PC-3 (cell line): ENCODE data around the gene LUZP4. TPM values are rescaled to one million over a fixed set of nuclear protein-coding genes. Genes with fewer than 3 reads are reported as not detected.
"Not testable (repeated sequence)": the region's sequence is repeated elsewhere in the genome, so short reads cannot be mapped to it uniquely, and the experiment has no call there.

Source experiments
- ATAC-seq: fragments of 200-7000 bp; cut with Tn5 transposase; 2 replicates; pipeline ENCODE4 v1.9.1; 2020; ENCODE audit warnings: mild to moderate bottlenecking, moderate library complexity
- BruUV-seq: library from RNA; stranded (reverse); fragments of 400-500 nt; replicated peaks from 2 replicates; lab custom pipeline; 2021; lab: Mats Ljungman, UMichigan
- CTCF ChIA-PET: fragments of 300-600 bp; sonication (Branson Sonifier 250); formaldehyde crosslinking; loops from one replicate; lab custom pipeline; 2022; ENCODE audit warnings: antibody characterized with exemption; lab: Charles Lee
- POLR2A ChIA-PET: fragments of 300-600 bp; sonication (Branson Sonifier 250); formaldehyde crosslinking; loops from one replicate; lab custom pipeline; 2022; ENCODE audit warnings: antibody characterized with exemption; ENCODE audit not compliant: unreplicated experiment; lab: Charles Lee
- DNase-seq: peaks from one replicate; pipeline ENCODE4 v3.0.0-alpha.2; 2015
- H2AFZ ChIP-seq: fragments of 300-600 bp; sonication (generic); 2 replicates; pipeline ENCODE4 v1.6.0; 2016; ENCODE audit warnings: antibody characterized with exemption, low read length
- H3F3A ChIP-seq: fragments of 300-600 bp; sonication (generic); one replicate; pipeline ENCODE4 v1.6.0; 2017; ENCODE audit warnings: antibody characterized with exemption, low read length, control low read depth, mild to moderate bottlenecking; ENCODE audit not compliant: unreplicated experiment
- H3K27ac ChIP-seq: fragments of 300-600 bp; sonication (generic); 2 replicates; pipeline ENCODE4 v1.5.1; 2016; ENCODE audit warnings: mild to moderate bottlenecking, low read length
- H3K27me3 ChIP-seq: fragments of 300-600 bp; sonication (generic); 2 replicates; pipeline ENCODE4 v1.6.1; 2016; ENCODE audit warnings: low read length, mixed read lengths
- H3K36me3 ChIP-seq: fragments of 300-600 bp; sonication (generic); 2 replicates; pipeline ENCODE4 v1.6.1; 2016; ENCODE audit warnings: low read depth, mixed run types, low read length, mixed read lengths
- H3K4me1 ChIP-seq: fragments of 300-600 bp; sonication (generic); 2 replicates; pipeline ENCODE4 v1.5.1; 2016; ENCODE audit warnings: low read length; ENCODE audit not compliant: insufficient read depth
- H3K4me2 ChIP-seq: fragments of 300-600 bp; sonication (generic); 2 replicates; pipeline ENCODE4 v1.6.0; 2016; ENCODE audit warnings: low read length
- H3K4me3 ChIP-seq: fragments of 300-600 bp; sonication (generic); 2 replicates; pipeline ENCODE4 v1.5.1; 2016; ENCODE audit warnings: mild to moderate bottlenecking, low read length, mixed read lengths
- H3K79me2 ChIP-seq: fragments of 300-600 bp; sonication (generic); 2 replicates; pipeline ENCODE4 v1.6.1; 2017; ENCODE audit warnings: low read length, mixed read lengths
- H3K9ac ChIP-seq: fragments of 300-600 bp; sonication (generic); 2 replicates; pipeline ENCODE4 v1.6.0; 2016; ENCODE audit warnings: mild to moderate bottlenecking, low read length
- H3K9me2 ChIP-seq: fragments of 300-600 bp; sonication (generic); replicated peaks from 2 replicates; pipeline ENCODE4 v1.6.1; 2016; ENCODE audit warnings: mixed run types, low read length, mixed read lengths
- H3K9me3 ChIP-seq: fragments of 300-600 bp; sonication (generic); 2 replicates; pipeline ENCODE4 v1.6.1; 2016; ENCODE audit warnings: low read length, mixed read lengths
- H4K20me1 ChIP-seq: fragments of 300-600 bp; sonication (generic); 2 replicates; pipeline ENCODE4 v1.6.1; 2016; ENCODE audit warnings: low read length, mixed read lengths
- CTCF ChIP-seq: fragments of 300-600 bp; sonication (generic); conservative IDR thresholded peaks from 2 replicates; pipeline ENCODE4 v1.5.1; 2017; ENCODE audit warnings: antibody characterized with exemption, low read depth, mild to moderate bottlenecking, low read length
- EZH2 ChIP-seq: fragments of 300-600 bp; sonication (generic); IDR thresholded peaks from one replicate; pipeline ENCODE4 v1.6.1; 2017; ENCODE audit warnings: antibody characterized with exemption, mild to moderate bottlenecking, low read length; ENCODE audit not compliant: unreplicated experiment
- EZH2phosphoT487 ChIP-seq: fragments of 300-600 bp; sonication (generic); IDR thresholded peaks from 2 replicates; pipeline ENCODE4 v1.6.1; 2018; ENCODE audit warnings: mild to moderate bottlenecking, antibody characterized with exemption, low read length, borderline replicate concordance
- intact Hi-C: fragments of 100-400 bp; cut with micrococcal nuclease; formaldehyde crosslinking; loops from 2 replicates; pipeline ENCODE4 v1.9.0; 2023
- total RNA-seq: library from RNA; depleted of rRNA; stranded (reverse); fragments of >200 nt; gene quantifications from 2 replicates; pipeline ENCODE4 v1.2.3, GENCODE V29; 2014

The LUZP4 gene
- total RNA-seq, 1 experiment from 2014 or later: not detected

GRCh38 chrX:115345615-115346014 is 56.1 kb downstream of the LUZP4 start:
- intact Hi-C loops: loop anchor here (5.0 kb wide), 1 partner anchor 217 kb away; the partner anchor contains the start of gene PLS3
- BruUV-seq: no TSS peak
- Histone ChIP-seq H3K4me2 (peak overlapping the region; percentile 70; the same call in 1 of the 2 replicates), H3K4me1 (peaks cover 16% of the 10 kb centered on the region), H3K79me2 (no peaks in the 10 kb centered on the region), H3F3A (peaks cover 2% of the 10 kb centered on the region), H2AFZ (peak overlapping the region; percentile 96; the same call in 1 of the 2 replicates), H3K27me3 (no peaks in the 10 kb centered on the region), H3K9me3 (no peaks in the 10 kb centered on the region), H3K27ac (0 out of 2 replicates have a peak overlapping the region, but pooled peaks have one; percentile 74), H3K36me3 (no peaks in the 10 kb centered on the region), H3K9me2 (no peaks in the 10 kb centered on the region), H3K9ac (no peak overlapping the region), H4K20me1 (no peaks in the 10 kb centered on the region), H3K4me3 (no peak overlapping the region)
- CTCF ChIA-PET: no interaction called here
- ATAC-seq (no peak), DNase-seq (no peak)
- POLR2A ChIA-PET: interaction anchor here (0.8 kb wide), 1 partner anchor 14 kb away, joined by 5 read pairs; no protein-coding TSS in a partner anchor
- no peak for TF ChIP-seq EZH2
- no peak for TF ChIP-seq EZH2phosphoT487
- TF ChIP-seq CTCF: no peak

DNA sequence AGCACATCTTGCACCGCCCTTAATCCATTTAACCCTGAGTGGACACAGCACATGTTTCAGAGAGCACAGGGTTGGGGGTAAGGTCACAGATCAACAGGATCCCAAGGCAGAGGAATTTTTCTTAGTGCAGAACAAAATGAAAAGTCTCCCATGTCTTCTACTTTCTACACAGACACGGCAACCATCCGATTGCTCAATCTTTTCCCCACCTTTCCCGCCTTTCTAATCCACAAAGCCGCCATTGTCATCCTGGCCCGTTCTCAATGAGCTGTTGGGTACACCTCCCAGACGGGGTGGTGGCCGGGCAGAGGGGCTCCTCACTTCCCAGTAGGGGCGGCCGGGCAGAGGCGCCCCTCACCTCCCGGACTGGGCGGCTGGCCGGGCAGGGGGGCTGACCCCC is 57.2 kb downstream of the LUZP4 start:
- H3F3A ChIP-seq, H3K4me2 ChIP-seq, H2AFZ ChIP-seq, H3K9ac ChIP-seq, H3K36me3 ChIP-seq, POLR2A ChIA-PET, H4K20me1 ChIP-seq, ATAC-seq, H3K9me2 ChIP-seq, H3K27me3 ChIP-seq, BruUV-seq, CTCF ChIA-PET, H3K27ac ChIP-seq, H3K4me3 ChIP-seq, H3K79me2 ChIP-seq, H3K9me3 ChIP-seq, DNase-seq: not testable (repeated sequence)
- peaks cover 13% of the 10 kb centered on the region for H3K4me1 ChIP-seq
- intact Hi-C loops: loop anchor here (5.0 kb wide), 1 partner anchor 216 kb away; the partner anchor contains the start of gene PLS3

DNA sequence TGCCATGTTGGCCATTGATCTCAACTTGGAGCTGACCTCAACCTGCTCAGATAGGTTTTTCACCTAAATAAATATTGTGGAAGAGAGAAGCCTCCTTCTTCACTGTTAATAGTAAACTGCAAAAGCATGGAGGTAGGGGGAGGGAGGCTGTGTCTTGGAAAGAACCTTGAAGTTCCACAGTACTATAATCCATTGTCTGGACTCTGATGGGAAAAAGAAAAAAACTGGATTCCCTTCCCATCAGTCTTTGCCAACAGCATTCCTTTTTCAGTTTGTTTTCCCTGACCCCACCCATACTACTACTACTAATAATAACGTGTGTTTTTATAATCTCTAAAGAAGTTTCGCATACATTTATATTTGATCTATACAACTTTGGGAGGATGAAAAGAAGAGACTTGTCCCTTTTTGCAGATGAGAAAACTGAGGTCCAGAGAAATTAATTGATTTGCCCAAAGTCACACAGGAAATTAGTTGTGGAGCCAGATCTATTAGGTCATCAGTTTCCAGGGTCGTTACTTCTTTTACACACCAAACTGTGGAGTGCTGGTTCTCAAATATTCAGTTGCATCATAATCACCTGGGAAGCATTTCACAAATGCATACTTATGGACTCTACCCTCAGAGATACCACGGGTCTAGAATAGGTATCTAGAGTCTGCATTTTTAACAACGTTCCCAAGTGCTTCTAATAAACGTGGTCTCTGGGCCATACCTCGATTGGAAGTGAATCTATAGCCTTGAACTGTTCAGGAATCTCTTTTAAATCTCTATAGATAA is 59.1 kb downstream of the LUZP4 start:
- ChIA-PET CTCF (no interaction called here), POLR2A (no interaction called here)
- no peaks in the 10 kb centered on the region for H4K20me1 ChIP-seq
- intact Hi-C loops: loop anchor here (5.0 kb wide), 1 partner anchor 214 kb away; the partner anchor contains the start of gene PLS3
- H3K36me3 ChIP-seq: no peaks in the 10 kb centered on the region
- no peaks in the 10 kb centered on the region for H3K9me3 ChIP-seq
- H3K27me3 ChIP-seq: no peaks in the 10 kb centered on the region
- TF ChIP-seq EZH2phosphoT487 (no peak), CTCF (no peak), EZH2 (no peak)
- no peak overlapping the region for H3K4me3 ChIP-seq
- H3K9me2 ChIP-seq: no peaks in the 10 kb centered on the region
- H3K4me1 ChIP-seq: peaks cover 13% of the 10 kb centered on the region
- no TSS peak for BruUV-seq
- H3K9ac ChIP-seq: no peak overlapping the region
- H3K27ac ChIP-seq: no peak overlapping the region
- DNase-seq (no peak), ATAC-seq (no peak)
- H3F3A ChIP-seq: peaks cover 2% of the 10 kb centered on the region
- no peaks in the 10 kb centered on the region for H3K79me2 ChIP-seq
- H3K4me2 ChIP-seq: no peak overlapping the region
- H2AFZ ChIP-seq: no peak overlapping the region
